Activated CD4-positive, alpha-beta T cell treated with anti-CD3 and anti-CD28 coated beads, Interleukin-2, amount 10 ng/mL, durations not matched to agents 24 days and 14 days (primary cell): ENCODE data around the gene ANKRD11. TPM values are rescaled to one million over a fixed set of nuclear protein-coding genes. Genes with fewer than 3 reads are reported as not detected.
A peak's percentile ranks its signal among the peaks of the same experiment; 100 is the strongest.
"Not testable (repeated sequence)": the region's sequence is repeated elsewhere in the genome, so short reads cannot be mapped to it uniquely, and the experiment has no call there.

Experiments
- DNase-seq: peaks from one replicate; pipeline ENCODE4 v3.0.0; 2022
- H3K27ac Mint-ChIP-seq: one replicate; pipeline ENCODE4 v1.8.0; 2022; ENCODE audit warnings: mild to moderate bottlenecking, mixed read lengths
- H3K27me3 Mint-ChIP-seq: one replicate; pipeline ENCODE4 v1.8.0; 2022; ENCODE audit warnings: mixed read lengths
- H3K36me3 Mint-ChIP-seq: one replicate; pipeline ENCODE4 v1.8.0; 2022; ENCODE audit warnings: low read depth, mild to moderate bottlenecking, mixed read lengths
- H3K4me1 Mint-ChIP-seq: one replicate; pipeline ENCODE4 v1.8.0; 2021; ENCODE audit warnings: mixed read lengths
- H3K4me3 Mint-ChIP-seq: one replicate; pipeline ENCODE4 v1.8.0; 2022; ENCODE audit warnings: mild to moderate bottlenecking, moderate library complexity, mixed read lengths
- H3K9me3 Mint-ChIP-seq: one replicate; pipeline ENCODE4 v1.8.0; 2021; ENCODE audit warnings: mixed read lengths
- intact Hi-C: fragments of 100-400 bp; cut with micrococcal nuclease; formaldehyde crosslinking; loops from one replicate; pipeline ENCODE4 v1.15.1; 2023
- total RNA-seq: library from RNA; stranded (reverse); gene quantifications from 2 replicates; pipeline ENCODE4 v1.2.3, GENCODE V29; 2022

The ANKRD11 gene
- total RNA-seq, 1 donor from 2014 or later: 152 TPM

GRCh38 chr16:89363621-89364393 is 126.6 kb downstream of the ANKRD11 start:
- Mint-ChIP-seq H3K36me3 (peaks cover 20% of the 10 kb centered on the region), H3K4me3 (peak overlapping the region; percentile 63), H3K4me1 (peaks cover 70% of the 10 kb centered on the region), H3K27me3 (no peaks in the 10 kb centered on the region), H3K27ac (peak overlapping the region; percentile 86), H3K9me3 (no peaks in the 10 kb centered on the region)
- intact Hi-C loops: loop anchor here (5.0 kb wide), 2 partner anchors 43 to 58 kb away; no protein-coding TSS in a partner anchor
- DNase-seq: peak; percentile 82

- H3K36me3 Mint-ChIP-seq: peaks cover 20% of the 10 kb centered on the region
- peaks cover 73% of the 10 kb centered on the region for H3K4me1 Mint-ChIP-seq
- peak overlapping the region; percentile 95 for H3K27ac Mint-ChIP-seq
- not testable (repeated sequence) for H3K27me3 Mint-ChIP-seq, DNase-seq, H3K9me3 Mint-ChIP-seq
- H3K4me3 Mint-ChIP-seq: peak overlapping the region; percentile 75
- intact Hi-C loops: loop anchor here (5.0 kb wide), 2 partner anchors 45 to 60 kb away; no protein-coding TSS in a partner anchor
Measured at GRCh38 chr16:89362540-89363223, 127.7 kb downstream of the ANKRD11 start.

DNA sequence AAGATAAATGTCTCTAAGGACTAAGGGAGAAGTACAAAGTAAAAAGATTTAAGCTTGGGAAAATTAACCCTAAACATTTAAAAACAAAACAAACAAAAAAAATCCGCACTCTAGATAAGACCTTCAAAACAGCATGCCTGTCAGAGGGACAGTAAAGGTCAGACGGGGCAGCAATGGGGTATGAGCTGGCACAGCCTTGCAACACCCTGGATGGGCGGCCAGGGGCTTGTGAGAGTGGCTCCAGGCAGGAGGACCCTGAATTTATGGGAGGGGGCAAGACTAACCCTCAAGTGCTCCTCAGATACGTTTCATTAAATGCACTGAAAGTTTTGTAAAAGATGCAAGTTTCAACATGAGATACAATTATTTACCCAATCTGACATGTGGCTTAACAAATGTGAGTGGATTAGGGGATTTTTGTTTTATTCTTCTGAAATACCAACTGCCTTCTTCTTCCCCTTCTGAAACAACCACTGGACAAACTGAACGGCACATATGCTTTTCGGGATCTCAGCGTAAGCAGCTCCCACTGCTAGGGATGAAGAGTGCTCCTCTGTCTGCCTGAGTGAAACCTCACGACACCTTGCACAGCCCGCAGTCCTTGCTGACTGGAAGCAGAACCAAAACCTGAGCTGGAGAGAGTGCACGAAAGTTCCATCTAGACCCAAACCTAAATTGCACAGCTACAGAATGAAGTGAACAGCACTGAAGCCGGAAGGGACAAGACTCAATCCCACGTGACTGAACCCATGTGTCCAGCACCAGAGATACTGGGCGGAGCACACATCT is 128.4 kb downstream of the ANKRD11 start:
- peak overlapping the region; percentile 95 for H3K27ac Mint-ChIP-seq
- intact Hi-C loops: loop anchor here (1.0 to 5.0 kb wide), 9 partner anchors 12 to 147 kb away; partner anchors contain the start of genes ANKRD11 and SPG7
- no peaks in the 10 kb centered on the region for H3K27me3 Mint-ChIP-seq
- H3K4me1 Mint-ChIP-seq: peaks cover 78% of the 10 kb centered on the region
- peak overlapping the region; percentile 75 for H3K4me3 Mint-ChIP-seq
- peak; percentile 72 for DNase-seq
- peaks cover 26% of the 10 kb centered on the region for H3K36me3 Mint-ChIP-seq
- no peaks in the 10 kb centered on the region for H3K9me3 Mint-ChIP-seq

DNA sequence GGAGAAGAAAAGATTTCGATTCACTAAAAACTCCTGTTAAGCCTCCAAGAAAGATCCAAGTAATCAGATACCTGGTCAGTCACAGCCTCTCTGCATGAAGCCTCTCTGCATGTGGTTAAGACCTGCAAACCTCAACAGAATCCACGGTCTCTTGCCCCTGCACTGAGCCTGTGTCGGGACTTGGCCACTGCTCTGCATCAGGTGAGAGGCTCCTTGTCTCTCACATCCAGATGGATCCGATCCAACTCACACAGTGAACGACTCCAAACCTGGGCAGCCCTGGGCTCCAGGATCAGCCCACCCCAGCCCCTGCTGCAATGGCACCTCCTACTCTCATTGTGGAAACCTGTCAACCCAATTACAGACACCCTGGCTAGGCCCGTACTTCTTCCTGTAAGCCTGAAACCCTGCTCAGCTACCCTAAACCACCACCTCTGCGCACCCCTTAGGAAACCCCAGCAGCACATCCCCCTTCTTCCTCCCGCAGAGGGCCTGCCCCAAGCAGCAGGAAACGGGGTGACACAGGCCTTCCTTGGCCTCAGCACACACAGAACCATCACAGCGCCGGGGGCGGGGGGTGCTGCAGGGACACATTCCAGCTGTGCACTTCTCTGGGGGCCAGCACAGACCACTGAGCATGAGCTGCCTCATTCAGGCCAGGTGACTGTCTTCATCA is 129.5 kb downstream of the ANKRD11 start:
- no peaks in the 10 kb centered on the region for H3K9me3 Mint-ChIP-seq
- H3K4me3 Mint-ChIP-seq: peak overlapping the region; percentile 75
- peak; percentile 94 for DNase-seq
- H3K36me3 Mint-ChIP-seq: peaks cover 28% of the 10 kb centered on the region
- intact Hi-C loops: loop anchor here (1.0 to 5.0 kb wide), 9 partner anchors 11 to 148 kb away; partner anchors contain the start of genes ANKRD11 and SPG7
- peaks cover 80% of the 10 kb centered on the region for H3K4me1 Mint-ChIP-seq
- no peaks in the 10 kb centered on the region for H3K27me3 Mint-ChIP-seq
- peak overlapping the region; percentile 95 for H3K27ac Mint-ChIP-seq

DNA sequence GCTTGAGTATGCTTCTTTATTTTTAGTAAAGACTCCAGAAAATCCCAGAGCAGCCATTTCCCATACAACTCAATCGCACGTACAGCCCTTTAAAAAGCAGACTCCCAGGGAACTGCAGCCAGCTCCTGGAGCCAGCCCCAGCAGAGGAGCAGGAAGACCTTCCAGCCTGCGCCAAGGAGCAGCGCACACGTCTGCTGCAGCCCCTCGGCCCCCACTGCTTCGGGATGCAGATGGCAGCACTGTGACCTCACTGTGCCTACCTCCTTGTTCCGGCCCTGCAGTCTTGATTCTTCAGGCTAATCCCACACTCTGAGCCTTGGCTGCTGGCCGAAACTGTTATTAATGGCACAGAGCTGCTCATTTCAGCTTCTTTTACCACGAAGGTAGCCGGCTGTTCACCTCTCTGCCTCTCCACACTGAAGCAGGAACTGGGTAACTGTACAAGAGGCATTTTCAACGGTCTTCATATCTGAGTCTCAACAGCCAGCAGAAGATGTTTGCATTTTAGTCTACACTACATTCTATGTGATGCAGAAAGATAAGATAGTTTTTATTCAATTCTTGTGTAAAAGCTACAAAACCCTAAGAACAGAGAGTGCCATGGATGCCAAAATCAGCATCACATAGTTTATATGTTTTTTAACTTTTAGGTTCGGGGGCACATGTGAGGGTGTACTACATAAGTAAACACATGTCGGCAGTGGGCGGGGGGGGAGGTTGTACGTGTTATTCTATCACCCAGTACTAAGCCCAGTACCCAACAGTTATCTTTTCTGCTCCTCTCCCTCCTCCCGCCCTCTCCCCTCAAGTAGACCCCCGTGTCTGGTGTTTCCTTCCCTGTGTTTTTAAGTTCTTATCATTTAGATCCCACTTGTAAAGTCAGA is 130.9 kb downstream of the ANKRD11 start:
- no peak for DNase-seq
- no peaks in the 10 kb centered on the region for H3K9me3 Mint-ChIP-seq
- peaks cover 32% of the 10 kb centered on the region for H3K36me3 Mint-ChIP-seq
- H3K4me1 Mint-ChIP-seq: peaks cover 76% of the 10 kb centered on the region
- peak overlapping the region; percentile 73 for H3K27ac Mint-ChIP-seq
- H3K4me3 Mint-ChIP-seq: peak overlapping the region; percentile 75
- intact Hi-C loops: loop anchor here (2.0 to 5.0 kb wide), 5 partner anchors 13 to 149 kb away; partner anchors contain the start of gene SPG7
- H3K27me3 Mint-ChIP-seq: no peaks in the 10 kb centered on the region

- DNase-seq: peak; percentile 85
- H3K36me3 Mint-ChIP-seq: peaks cover 32% of the 10 kb centered on the region
- peak overlapping the region; percentile 75 for H3K4me3 Mint-ChIP-seq
- H3K27ac Mint-ChIP-seq: peak overlapping the region; percentile 73
- no peaks in the 10 kb centered on the region for H3K27me3 Mint-ChIP-seq
- intact Hi-C loops: no loop called here
- H3K9me3 Mint-ChIP-seq: no peaks in the 10 kb centered on the region
- peaks cover 71% of the 10 kb centered on the region for H3K4me1 Mint-ChIP-seq
Measured at GRCh38 chr16:89358030-89359005, 132.0 kb downstream of the ANKRD11 start.

DNA sequence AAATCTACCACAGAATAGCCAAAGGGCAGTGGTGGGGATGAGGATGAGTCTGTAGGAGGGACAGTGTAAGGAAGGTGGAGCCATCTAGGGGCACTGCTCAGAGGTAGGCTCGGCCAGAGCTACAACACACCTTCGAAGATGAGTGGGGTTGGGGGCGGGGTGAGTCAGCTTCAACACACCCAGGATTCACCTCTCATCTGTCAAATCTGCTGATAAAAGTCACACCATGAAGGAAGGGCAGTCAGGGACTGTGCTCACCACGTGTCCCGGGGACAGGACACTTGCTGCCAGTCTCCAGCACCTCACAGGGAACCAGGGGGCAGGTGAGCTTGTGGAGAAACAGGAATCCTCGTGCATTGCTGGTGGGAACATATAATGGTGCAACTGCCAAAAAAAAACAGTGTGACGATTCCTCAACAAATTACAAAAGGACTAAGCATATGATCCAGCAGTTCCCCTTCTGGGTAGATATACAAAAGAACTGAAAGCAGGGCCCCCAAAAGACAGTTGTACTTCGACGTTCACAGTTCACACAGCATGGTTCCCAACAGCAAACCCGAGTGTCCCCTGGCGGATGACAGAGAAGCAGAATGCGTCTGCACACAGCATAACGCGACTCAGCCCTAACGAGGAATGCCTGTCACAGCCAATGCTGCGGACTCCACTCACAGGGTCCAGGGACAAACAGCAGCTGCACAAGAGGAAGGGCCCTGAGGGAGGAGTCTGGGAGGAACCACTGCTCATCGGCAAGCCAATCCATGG is 133.1 kb downstream of the ANKRD11 start:
- Mint-ChIP-seq H3K4me3 (peak overlapping the region; percentile 59), H3K27me3 (no peaks in the 10 kb centered on the region)

DNA sequence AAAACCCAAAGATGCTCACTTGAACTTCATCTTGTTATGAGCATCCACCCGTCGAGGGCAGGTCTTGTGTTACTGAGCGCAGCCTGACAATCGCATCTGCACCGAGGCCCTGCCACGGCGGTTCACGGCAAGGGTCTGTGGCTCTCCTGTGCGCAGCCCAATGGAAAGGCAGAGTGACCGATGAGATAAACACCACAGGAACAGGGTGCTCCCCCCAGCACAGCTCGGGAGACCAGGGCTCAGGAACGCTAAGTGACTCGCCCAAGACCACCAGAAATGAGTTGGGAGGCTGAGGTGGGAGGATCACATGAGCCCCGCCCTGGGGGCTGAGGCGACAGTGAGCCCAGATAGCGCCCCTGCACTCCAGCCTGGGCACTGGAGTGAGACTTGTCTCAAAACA is 134.7 kb downstream of the ANKRD11 start:
- H3K4me3 Mint-ChIP-seq: no peak overlapping the region
- intact Hi-C loops: no loop called here
- H3K27ac Mint-ChIP-seq: no peak overlapping the region
- H3K36me3 Mint-ChIP-seq: peaks cover 41% of the 10 kb centered on the region
- peaks cover 73% of the 10 kb centered on the region for H3K4me1 Mint-ChIP-seq
- DNase-seq: no peak
- no peaks in the 10 kb centered on the region for H3K27me3 Mint-ChIP-seq
- H3K9me3 Mint-ChIP-seq: no peaks in the 10 kb centered on the region

More for the DNA sequence above, 133.1 kb downstream of the ANKRD11 start:
- Mint-ChIP-seq H3K9me3 (no peaks in the 10 kb centered on the region), H3K36me3 (peaks cover 36% of the 10 kb centered on the region), H3K4me1 (peaks cover 73% of the 10 kb centered on the region), H3K27ac (peak overlapping the region; percentile 82)
- peak; percentile 73 for DNase-seq
- intact Hi-C loops: no loop called here

DNA sequence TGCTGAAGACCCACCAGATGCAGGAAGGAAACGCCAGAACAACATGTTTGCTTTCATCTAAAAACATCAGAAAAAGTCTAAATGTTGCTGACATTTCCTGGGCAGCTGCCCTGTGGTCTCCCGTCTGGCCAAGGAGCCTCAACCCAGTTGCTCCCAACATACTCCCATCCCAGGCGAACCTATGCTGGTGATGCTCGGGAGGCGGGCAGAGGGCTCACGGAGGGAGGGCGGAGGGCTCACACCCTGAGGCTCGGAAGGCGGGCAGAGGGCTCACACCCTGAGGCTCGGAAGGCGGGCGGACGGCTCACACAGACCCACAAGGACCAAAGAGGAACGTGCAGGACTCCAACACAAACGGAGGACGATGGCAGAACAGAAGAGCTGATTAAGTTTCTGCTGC is 135.4 kb downstream of the ANKRD11 start:
- H3K4me1 Mint-ChIP-seq: peaks cover 73% of the 10 kb centered on the region
- no peak for DNase-seq
- intact Hi-C loops: no loop called here
- no peak overlapping the region for H3K27ac Mint-ChIP-seq
- H3K27me3 Mint-ChIP-seq: no peaks in the 10 kb centered on the region
- H3K36me3 Mint-ChIP-seq: peaks cover 41% of the 10 kb centered on the region
- no peaks in the 10 kb centered on the region for H3K9me3 Mint-ChIP-seq
- H3K4me3 Mint-ChIP-seq: no peak overlapping the region

- intact Hi-C loops: no loop called here
- no peaks in the 10 kb centered on the region for H3K9me3 Mint-ChIP-seq
- H3K4me3 Mint-ChIP-seq: no peak overlapping the region
- H3K4me1 Mint-ChIP-seq: peaks cover 72% of the 10 kb centered on the region
- DNase-seq: no peak
- H3K36me3 Mint-ChIP-seq: peaks cover 40% of the 10 kb centered on the region
- H3K27ac Mint-ChIP-seq: no peak overlapping the region
- H3K27me3 Mint-ChIP-seq: no peaks in the 10 kb centered on the region
Measured at GRCh38 chr16:89354325-89354724, 136.0 kb downstream of the ANKRD11 start.

DNA sequence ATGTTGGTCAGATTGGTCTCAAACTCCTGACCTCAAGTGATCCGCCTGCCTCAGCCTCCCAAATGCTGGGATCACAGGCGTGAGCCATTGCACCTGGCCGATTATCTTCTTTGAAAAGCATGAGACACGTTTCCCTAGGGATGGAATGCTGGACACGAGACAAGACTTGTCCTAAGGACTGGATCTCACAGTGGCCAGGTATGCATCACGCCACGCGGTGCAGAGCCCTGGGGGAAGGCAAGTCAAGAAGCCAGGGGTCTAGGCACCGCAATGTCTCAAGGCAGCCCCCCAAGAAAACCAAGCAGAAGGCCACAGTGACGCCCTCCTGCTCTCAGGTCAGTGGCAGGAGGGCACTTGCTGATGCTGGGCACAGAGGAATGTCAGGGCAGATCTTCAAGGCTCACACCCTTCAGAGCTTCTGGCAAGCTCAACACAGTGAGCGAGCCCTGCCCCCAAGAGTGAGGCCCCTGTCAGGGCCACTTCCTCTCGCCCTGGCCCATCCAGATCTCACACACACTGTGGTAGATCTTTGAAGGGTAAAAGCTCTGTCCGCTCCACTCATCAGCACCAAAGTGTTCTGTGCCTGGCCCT is 138.2 kb downstream of the ANKRD11 start:
- H3K9me3 Mint-ChIP-seq: no peaks in the 10 kb centered on the region
- intact Hi-C loops: no loop called here
- H3K27ac Mint-ChIP-seq: peak overlapping the region; percentile 79
- H3K4me3 Mint-ChIP-seq: no peak overlapping the region
- H3K4me1 Mint-ChIP-seq: peaks cover 66% of the 10 kb centered on the region
- DNase-seq: no peak
- H3K27me3 Mint-ChIP-seq: no peaks in the 10 kb centered on the region
- peaks cover 34% of the 10 kb centered on the region for H3K36me3 Mint-ChIP-seq
